ENCODE measurements around the gene KAZN.

KAZN gene

GRCh38 chr1:14930247-14930965 is 331.9 kb downstream of the KAZN start:
- DNase-seq (ENCODE audit: low read depth in 2 of 2) = no peak

GRCh38 chr1:14932034-14932638 is 333.7 kb downstream of the KAZN start:
- DNase-seq (ENCODE audit: low read depth in 2 of 2) = no peak

GRCh38 chr1:14934867-14935266 is 336.4 kb downstream of the KAZN start:
- DNase-seq (ENCODE audit: low read depth in 2 of 2) = no peak

GRCh38 chr1:14936815-14937214 is 338.3 kb downstream of the KAZN start:
- no peak for DNase-seq (ENCODE audit: low read depth in 2 of 2)

- no peak for DNase-seq (ENCODE audit: low read depth in 2 of 2)
Observed at GRCh38 chr1:14937288-14937949, 338.9 kb downstream of the KAZN start.

- no peak for DNase-seq (ENCODE audit: low read depth in 2 of 2)
Observed at GRCh38 chr1:14939527-14940284, 341.2 kb downstream of the KAZN start.

- DNase-seq (ENCODE audit: low read depth in 2 of 2) = no peak
Observed at GRCh38 chr1:14940285-14940870, 341.9 kb downstream of the KAZN start.

- DNase-seq (ENCODE audit: low read depth in 2 of 2) = no peak
Observed at GRCh38 chr1:14941864-14942263, 343.4 kb downstream of the KAZN start.

GRCh38 chr1:14944471-14944985 is 346.0 kb downstream of the KAZN start:
- no peak for DNase-seq (ENCODE audit: low read depth in 2 of 2)

- no peak for DNase-seq (ENCODE audit: low read depth in 2 of 2)
Observed at GRCh38 chr1:14945132-14946010, 346.9 kb downstream of the KAZN start.

GRCh38 chr1:14946011-14946359 is 347.5 kb downstream of the KAZN start:
- no peak for DNase-seq (ENCODE audit: low read depth in 2 of 2)

- no peak for DNase-seq (ENCODE audit: low read depth in 2 of 2)
Observed at GRCh38 chr1:14946684-14947238, 348.3 kb downstream of the KAZN start.

GRCh38 chr1:14947421-14947820 is 348.9 kb downstream of the KAZN start:
- DNase-seq (ENCODE audit: low read depth in 2 of 2) = no peak

- DNase-seq (ENCODE audit: low read depth in 2 of 2) = no peak
Observed at GRCh38 chr1:14948112-14948652, 349.7 kb downstream of the KAZN start.

- DNase-seq (ENCODE audit: low read depth in 2 of 2) = no peak
Observed at GRCh38 chr1:14949270-14949835, 350.9 kb downstream of the KAZN start.

- no peak for DNase-seq (ENCODE audit: low read depth in 2 of 2)
Observed at GRCh38 chr1:14949836-14950713, 351.6 kb downstream of the KAZN start.

GRCh38 chr1:14951766-14952165 is 353.3 kb downstream of the KAZN start:
- DNase-seq (ENCODE audit: low read depth in 2 of 2) = no peak

- no peak for DNase-seq (ENCODE audit: low read depth in 2 of 2)
Observed at GRCh38 chr1:14952626-14953314, 354.3 kb downstream of the KAZN start.
